Fibroblast of mammary gland (primary cell): ENCODE data around the gene TRIM41.
"Not testable (repeated sequence)": the region's sequence is repeated elsewhere in the genome, so short reads cannot be mapped to it uniquely, and the experiment has no call there.

Source experiments
- DNase-seq: peaks from one replicate; pipeline ENCODE4 v3.0.0-alpha.2; 2010; ENCODE audit warnings: low read depth
- H3K4me3 ChIP-seq: 2 replicates; pipeline ENCODE4 v1.5.1; 2011; ENCODE audit warnings: low read depth, mild to moderate bottlenecking, low read length, moderate library complexity; ENCODE audit not compliant: control insufficient read depth
- CTCF ChIP-seq: conservative IDR thresholded peaks from 2 replicates; pipeline ENCODE4 v1.5.1; 2011; ENCODE audit warnings: low read depth, low read length, inconsistent platforms; ENCODE audit not compliant: control insufficient read depth, insufficient read depth

TRIM41 gene

GRCh38 chr5:181205761-181206649, 17.1 kb upstream of the TRIM41 start:
- no peak for TF ChIP-seq CTCF
- DNase-seq: no peak
- H3K4me3 ChIP-seq: peak overlapping the region; percentile 66

GRCh38 chr5:181207214-181207959, 15.7 kb upstream of the TRIM41 start:
- DNase-seq: peak; percentile 95
- peak overlapping the region; percentile 66 for H3K4me3 ChIP-seq
- TF ChIP-seq CTCF: no peak

- no peak for DNase-seq
- no peak overlapping the region for H3K4me3 ChIP-seq
- no peak for TF ChIP-seq CTCF
Observed at GRCh38 chr5:181207960-181208253, 15.2 kb upstream of the TRIM41 start.

GRCh38 chr5:181209006-181209405, 14.1 kb upstream of the TRIM41 start:
- not testable (repeated sequence) for DNase-seq, H3K4me3 ChIP-seq

- H3K4me3 ChIP-seq, DNase-seq: not testable (repeated sequence)
Observed at GRCh38 chr5:181210148-181210547, 12.9 kb upstream of the TRIM41 start.

- DNase-seq, H3K4me3 ChIP-seq: not testable (repeated sequence)
Observed at GRCh38 chr5:181210698-181211097, 12.4 kb upstream of the TRIM41 start.

GRCh38 chr5:181211208-181211607, 11.9 kb upstream of the TRIM41 start:
- H3K4me3 ChIP-seq: no peak overlapping the region
- DNase-seq: no peak
- no peak for TF ChIP-seq CTCF

- no peak for TF ChIP-seq CTCF
- no peak for DNase-seq
- no peak overlapping the region for H3K4me3 ChIP-seq
Observed at GRCh38 chr5:181212080-181212479, 11.0 kb upstream of the TRIM41 start.
